ENCODE measurements around the gene OR2T6.

GRCh38 chr1:248359415-248359814 lies 16.1 kb upstream of the OR2T6 start:
- TF ChIP-seq CTCF (IDR thresholded peaks at IDR 0.05; ENCODE audit: insufficient read depth, low read depth, low read length) (no peak), EZH2 (IDR thresholded peaks at IDR 0.05; ENCODE audit: insufficient read depth, low read length) (no peak)
